ENCODE data around the gene TREML4. TPM values are rescaled to one million over a fixed set of nuclear protein-coding genes. Genes with fewer than 3 reads are reported as not detected.

Gene TREML4
- total RNA-seq, 5 donors from 2014 or later (not counting 1 experiment from before 2014, with no cell fraction given), result not detected

GRCh38 chr6:41193884-41194283 lies 34.3 kb upstream of the TREML4 start:
- WGBS (ENCODE audit: insufficient coverage), result 69% methylated on average over 4 of the region's 5 CpGs
- ATAC-seq (replicated peaks in 1 of 4) (no peak), DNase-seq (no peak)
- Mint-ChIP-seq H3K27ac (no peak overlapping the region), H3K36me3 (peaks cover 21% of the 10 kb centered on the region), H3K4me1 (peaks cover 39 to 75% (median 75%) of the 10 kb centered on the region in 3 donors), H3K9me3 (peaks cover 0 to 4% (median 0%) of the 10 kb centered on the region in 3 donors), H3K27me3 (no peaks in the 10 kb centered on the region), H3K4me3 (no peak overlapping the region)
- POLR2A ChIA-PET, result no interaction called here
- peaks cover 0 to 6% of the 10 kb centered on the region in 2 experiments for H3K27me3 ChIP-seq (replicated peaks in 1 of 2; ENCODE audit: control insufficient read depth in 2 of 2, extremely low read depth in 1 of 2, insufficient read depth in 2 of 2, low read length in 1 of 2)
- CTCF ChIA-PET, result no interaction called here
- H3K9me3 ChIP-seq, result no peaks in the 10 kb centered on the region
- no peak overlapping the region for H3K27ac ChIP-seq (ENCODE audit: low read length)
- peaks cover 4 to 12% of the 10 kb centered on the region in 2 donors for H3K36me3 ChIP-seq (ENCODE audit: control insufficient read depth in 2 of 2, extremely low read depth in 1 of 2, insufficient read depth in 1 of 2, low read length in 1 of 2)
- no peak overlapping the region for H3K4me3 ChIP-seq (ENCODE audit: control insufficient read depth in 1 of 2, extremely low read depth in 1 of 2, low read length in 1 of 2)
- H3K4me1 ChIP-seq (ENCODE audit: control insufficient read depth in 1 of 2, extremely low read depth in 1 of 2, insufficient read depth in 2 of 2, low read length in 2 of 2), result peaks cover 0 to 32% of the 10 kb centered on the region in 2 experiments

GRCh38 chr6:41194386-41194785 lies 33.8 kb upstream of the TREML4 start:
- peak overlapping the region; percentile 45 to 52 for H3K27ac Mint-ChIP-seq
- ChIA-PET POLR2A (no interaction called here), CTCF (no interaction called here)
- peaks cover 0 to 2% (median 0%) of the 10 kb centered on the region in 3 donors for H3K9me3 Mint-ChIP-seq
- WGBS (ENCODE audit: insufficient coverage), result 92% methylated on average over 2 of the region's 3 CpGs
- H3K4me3 ChIP-seq (ENCODE audit: control insufficient read depth in 1 of 2, extremely low read depth in 1 of 2, low read length in 1 of 2), result no peak overlapping the region
- no peaks in the 10 kb centered on the region for H3K9me3 ChIP-seq
- no peak overlapping the region for H3K4me3 Mint-ChIP-seq
- H3K36me3 ChIP-seq (ENCODE audit: control insufficient read depth in 2 of 2, extremely low read depth in 1 of 2, insufficient read depth in 1 of 2, low read length in 1 of 2), result peaks cover 4 to 12% of the 10 kb centered on the region in 2 donors
- H3K36me3 Mint-ChIP-seq, result peaks cover 21% of the 10 kb centered on the region
- peaks cover 0 to 6% of the 10 kb centered on the region in 2 experiments for H3K27me3 ChIP-seq (replicated peaks in 1 of 2; ENCODE audit: control insufficient read depth in 2 of 2, extremely low read depth in 1 of 2, insufficient read depth in 2 of 2, low read length in 1 of 2)
- H3K27ac ChIP-seq (ENCODE audit: low read length), result no peak overlapping the region
- DNase-seq (no peak), ATAC-seq (replicated peaks in 1 of 4) (no peak)
- peaks cover under 1 to 34% of the 10 kb centered on the region in 2 experiments for H3K4me1 ChIP-seq (ENCODE audit: control insufficient read depth in 1 of 2, extremely low read depth in 1 of 2, insufficient read depth in 2 of 2, low read length in 2 of 2)
- peaks cover 44 to 75% (median 75%) of the 10 kb centered on the region in 3 donors for H3K4me1 Mint-ChIP-seq
- no peaks in the 10 kb centered on the region for H3K27me3 Mint-ChIP-seq

- Histone ChIP-seq H3K4me1 (ENCODE audit: control insufficient read depth in 1 of 2, extremely low read depth in 1 of 2, insufficient read depth in 2 of 2, low read length in 2 of 2) (peaks cover 22 to 50% of the 10 kb centered on the region in 2 experiments), H3K36me3 (ENCODE audit: control insufficient read depth in 2 of 2, extremely low read depth in 1 of 2, insufficient read depth in 1 of 2, low read length in 1 of 2) (peaks cover 4 to 10% of the 10 kb centered on the region in 2 donors), H3K27ac (ENCODE audit: low read length) (no peak overlapping the region), H3K9me3 (no peaks in the 10 kb centered on the region), H3K4me3 (ENCODE audit: control insufficient read depth in 1 of 2, extremely low read depth in 1 of 2, low read length in 1 of 2) (no peak overlapping the region), H3K27me3 (replicated peaks in 1 of 2; ENCODE audit: control insufficient read depth in 2 of 2, extremely low read depth in 1 of 2, insufficient read depth in 2 of 2, low read length in 1 of 2) (no peaks in the 10 kb centered on the region)
- POLR2A ChIA-PET, result no interaction called here
- CTCF ChIA-PET, result interaction anchor here in 1 of 2 donors (2.1 kb wide), 1 partner anchor 14 kb away, joined by 10 read pairs; no protein-coding TSS in a partner anchor
- Mint-ChIP-seq H3K9me3 (no peaks in the 10 kb centered on the region), H3K4me1 (peaks cover 71 to 95% (median 91%) of the 10 kb centered on the region in 3 donors), H3K27me3 (no peaks in the 10 kb centered on the region), H3K27ac (peak overlapping the region; percentile 99), H3K36me3 (peaks cover 20% of the 10 kb centered on the region), H3K4me3 (no peak overlapping the region)
- WGBS (ENCODE audit: insufficient coverage), result no CpG with 5 or more reads among the region's 3 CpGs
- DNase-seq, result no peak
- no peak for ATAC-seq (replicated peaks in 1 of 4)
Observed at GRCh38 chr6:41197234-41197633, 30.9 kb upstream of the TREML4 start.

- CTCF ChIA-PET, result interaction anchor here in 1 of 2 donors (0.8 to 1.2 kb wide), 3 partner anchors 8 to 79 kb away, joined by 4 to 11 read pairs (median 4); no protein-coding TSS in a partner anchor
- peak overlapping the region; percentile 38 to 80 (median 57) for H3K4me3 Mint-ChIP-seq
- no peaks in the 10 kb centered on the region for H3K27me3 ChIP-seq (replicated peaks in 1 of 2; ENCODE audit: control insufficient read depth in 2 of 2, extremely low read depth in 1 of 2, insufficient read depth in 2 of 2, low read length in 1 of 2)
- H3K4me1 Mint-ChIP-seq, result peaks cover 76 to 95% (median 90%) of the 10 kb centered on the region in 3 donors
- H3K27ac ChIP-seq (ENCODE audit: low read length), result peak overlapping the region; percentile 98
- POLR2A ChIA-PET, result no interaction called here
- peaks cover 4 to 8% of the 10 kb centered on the region in 2 donors for H3K36me3 ChIP-seq (ENCODE audit: control insufficient read depth in 2 of 2, extremely low read depth in 1 of 2, insufficient read depth in 1 of 2, low read length in 1 of 2)
- H3K27ac Mint-ChIP-seq, result peak overlapping the region; percentile 99
- no peaks in the 10 kb centered on the region for H3K9me3 Mint-ChIP-seq
- H3K9me3 ChIP-seq, result no peaks in the 10 kb centered on the region
- no peaks in the 10 kb centered on the region for H3K27me3 Mint-ChIP-seq
- ATAC-seq (replicated peaks in 1 of 4) (peak; percentile 51 to 53 (median 52)), DNase-seq (peak in 6 of 35 experiments; percentile 7 to 42 (median 14))
- peaks cover 32 to 57% of the 10 kb centered on the region in 2 experiments for H3K4me1 ChIP-seq (ENCODE audit: control insufficient read depth in 1 of 2, extremely low read depth in 1 of 2, insufficient read depth in 2 of 2, low read length in 2 of 2)
- H3K4me3 ChIP-seq (ENCODE audit: control insufficient read depth in 1 of 2, extremely low read depth in 1 of 2, low read length in 1 of 2), result peak overlapping the region in 1 of 2 donors; percentile 26
- peaks cover 8% of the 10 kb centered on the region for H3K36me3 Mint-ChIP-seq
- 25% methylated on average over 1 of the region's 1 CpG for WGBS (ENCODE audit: insufficient coverage)
Observed at GRCh38 chr6:41199552-41200246, 28.4 kb upstream of the TREML4 start.

GRCh38 chr6:41200296-41200900 lies 27.8 kb upstream of the TREML4 start:
- peaks cover 32 to 53% of the 10 kb centered on the region in 2 experiments for H3K4me1 ChIP-seq (ENCODE audit: control insufficient read depth in 1 of 2, extremely low read depth in 1 of 2, insufficient read depth in 2 of 2, low read length in 2 of 2)
- POLR2A ChIA-PET, result no interaction called here

More at GRCh38 chr6:41200296-41200900, 27.8 kb upstream of the TREML4 start:
- Histone ChIP-seq H3K9me3 (no peaks in the 10 kb centered on the region), H3K4me3 (ENCODE audit: control insufficient read depth in 1 of 2, extremely low read depth in 1 of 2, low read length in 1 of 2) (peak overlapping the region; percentile 36 to 41), H3K27ac (ENCODE audit: low read length) (peak overlapping the region; percentile 98), H3K36me3 (ENCODE audit: control insufficient read depth in 2 of 2, extremely low read depth in 1 of 2, insufficient read depth in 1 of 2, low read length in 1 of 2) (peaks cover under 1 to 4% of the 10 kb centered on the region in 2 donors), H3K27me3 (replicated peaks in 1 of 2; ENCODE audit: control insufficient read depth in 2 of 2, extremely low read depth in 1 of 2, insufficient read depth in 2 of 2, low read length in 1 of 2) (no peaks in the 10 kb centered on the region)
- H3K9me3 Mint-ChIP-seq, result no peaks in the 10 kb centered on the region
- H3K4me3 Mint-ChIP-seq, result peak overlapping the region; percentile 38 to 80 (median 57)
- H3K27me3 Mint-ChIP-seq, result no peaks in the 10 kb centered on the region
- peak overlapping the region; percentile 99 for H3K27ac Mint-ChIP-seq
- H3K36me3 Mint-ChIP-seq, result peaks cover 5% of the 10 kb centered on the region
- H3K4me1 Mint-ChIP-seq, result peaks cover 71 to 92% (median 86%) of the 10 kb centered on the region in 3 donors
- CTCF ChIA-PET, result interaction anchor here in 1 of 2 donors (0.8 to 1.2 kb wide), 3 partner anchors 8 to 78 kb away, joined by 4 to 11 read pairs (median 4); no protein-coding TSS in a partner anchor
- ATAC-seq (replicated peaks in 1 of 4) (peak; percentile 71 to 82 (median 74)), DNase-seq (peak; percentile 27 to 83 (median 65))
- WGBS (ENCODE audit: insufficient coverage), result no CpG with 5 or more reads among the region's 2 CpGs

Data from T-cell (primary cell).